COLO668 (cell line): ENCODE measurements around the gene AOPEP.

ENCODE experiments used
- DNase-seq: peaks from one replicate; lab custom pipeline; 2025; ENCODE audit not compliant: unreplicated experiment; lab: John Stamatoyannopoulos, UW

AOPEP gene

GRCh38 chr9:94787266-94787665, 60.8 kb downstream of the AOPEP start:
- DNase-seq: no peak

GRCh38 chr9:94788570-94789105, 62.1 kb downstream of the AOPEP start:
- no peak for DNase-seq

- DNase-seq: no peak
Observed at GRCh38 chr9:94791435-94791834, 64.9 kb downstream of the AOPEP start.

- DNase-seq: no peak
Observed at GRCh38 chr9:94792511-94792910, 66.0 kb downstream of the AOPEP start.

- no peak for DNase-seq
Observed at GRCh38 chr9:94794476-94795167, 68.1 kb downstream of the AOPEP start.

- no peak for DNase-seq
Observed at GRCh38 chr9:94796687-94797086, 70.2 kb downstream of the AOPEP start.

- no peak for DNase-seq
Observed at GRCh38 chr9:94798201-94798600, 71.7 kb downstream of the AOPEP start.

GRCh38 chr9:94798708-94799107, 72.2 kb downstream of the AOPEP start:
- no peak for DNase-seq

GRCh38 chr9:94799578-94800264, 73.2 kb downstream of the AOPEP start:
- DNase-seq: no peak

GRCh38 chr9:94800424-94801117, 74.1 kb downstream of the AOPEP start:
- DNase-seq: no peak

- DNase-seq: no peak
Observed at GRCh38 chr9:94801234-94801633, 74.7 kb downstream of the AOPEP start.

GRCh38 chr9:94801681-94802080, 75.2 kb downstream of the AOPEP start:
- DNase-seq: no peak

GRCh38 chr9:94802251-94802650, 75.8 kb downstream of the AOPEP start:
- DNase-seq: no peak

- no peak for DNase-seq
Observed at GRCh38 chr9:94802793-94803192, 76.3 kb downstream of the AOPEP start.

- no peak for DNase-seq
Observed at GRCh38 chr9:94804316-94804715, 77.8 kb downstream of the AOPEP start.

GRCh38 chr9:94805051-94805489, 78.6 kb downstream of the AOPEP start:
- no peak for DNase-seq

GRCh38 chr9:94805585-94805984, 79.1 kb downstream of the AOPEP start:
- no peak for DNase-seq

GRCh38 chr9:94806307-94806893, 79.9 kb downstream of the AOPEP start:
- no peak for DNase-seq

GRCh38 chr9:94807556-94807955, 81.1 kb downstream of the AOPEP start:
- no peak for DNase-seq

GRCh38 chr9:94808926-94809700, 82.6 kb downstream of the AOPEP start:
- no peak for DNase-seq

- DNase-seq: no peak
Observed at GRCh38 chr9:94809778-94810177, 83.3 kb downstream of the AOPEP start.
